CD4-positive, alpha-beta T cell treated with Interferon alpha-2 for 1 hour (primary cell): ENCODE measurements around the gene VCX.
"Not testable (repeated sequence)": the region's sequence is repeated elsewhere in the genome, so short reads cannot be mapped to it uniquely, and the experiment has no call there.

ENCODE experiments used
- DNase-seq, 2 donors: peaks; one replicate each; pipeline ENCODE4 v3.0.0-alpha.2; 2020 to 2022

Gene VCX

GRCh38 chrX:7842871-7843270 lies at the start of gene VCX:
Gene VCX, plus strand, starts transcription at chrX:7843171. Its CDS starts 33 bp downstream, at chrX:7843204.
- not testable (repeated sequence) for DNase-seq

GRCh38 chrX:7798327-7798726 lies 44.6 kb upstream of the VCX start:
- no peak for DNase-seq

- DNase-seq, result no peak
These were observed 41.3 kb upstream of the VCX start for GRCh38 chrX:7801711-7802110.

- no peak for DNase-seq
These were observed 27.7 kb upstream of the VCX start for GRCh38 chrX:7815166-7815805.

- DNase-seq, result no peak
These were observed 14.4 kb upstream of the VCX start for GRCh38 chrX:7828594-7828993.

GRCh38 chrX:7841084-7841805 lies 1.7 kb upstream of the VCX start:
- DNase-seq, result no peak

GRCh38 chrX:7852166-7852565 lies 9.2 kb downstream of the VCX start:
- no peak for DNase-seq

GRCh38 chrX:7872042-7872441 lies 29.1 kb downstream of the VCX start:
- no peak for DNase-seq

- no peak for DNase-seq
These were observed 34.0 kb downstream of the VCX start for GRCh38 chrX:7876957-7877356.

GRCh38 chrX:7889135-7889534 lies 46.2 kb downstream of the VCX start:
- DNase-seq, result no peak

- no peak for DNase-seq
These were observed 46.7 kb downstream of the VCX start for GRCh38 chrX:7889680-7890079.

- no peak for DNase-seq
These were observed 49.0 kb downstream of the VCX start for GRCh38 chrX:7891928-7892327.
